OCI-LY7 (cell line): ENCODE results near the gene C9orf78. TPM values are rescaled to one million over a fixed set of nuclear protein-coding genes. Genes with fewer than 3 reads are reported as not detected.

Experiments
- Bru-seq: library from RNA; stranded (reverse); fragments of 400-500 nt; gene quantifications from one replicate; lab custom pipeline; 2021; lab: Mats Ljungman, UMichigan
- BruChase-seq, 2 experiments: library from RNA; stranded (reverse); fragments of 400-500 nt; gene quantifications; one replicate each; lab custom pipeline; 2021; lab: Mats Ljungman, UMichigan
- BruUV-seq: library from RNA; stranded (reverse); fragments of 400-500 nt; replicated peaks from 2 replicates; lab custom pipeline; 2021; lab: Mats Ljungman, UMichigan
- CTCF ChIA-PET: fragments of 300-600 bp; sonication (Branson Sonifier 250); formaldehyde crosslinking; loops from one replicate; lab custom pipeline; 2022; ENCODE audit warnings: antibody characterized with exemption; ENCODE audit not compliant: unreplicated experiment; lab: Charles Lee
- POLR2A ChIA-PET: fragments of 300-600 bp; sonication (Branson Sonifier 250); formaldehyde crosslinking; loops from one replicate; lab custom pipeline; 2022; ENCODE audit warnings: antibody characterized with exemption; lab: Charles Lee
- DNase-seq: peaks from one replicate; pipeline ENCODE4 v3.0.0-alpha.2; 2015; ENCODE audit warnings: low spot score
- H2AFZ ChIP-seq: fragments of 200-600 bp; sonication (generic), shearing (Covaris generic); 2 replicates; pipeline ENCODE4 v1.6.1; 2014; ENCODE audit warnings: mild to moderate bottlenecking, antibody characterized with exemption, low read length, moderate library complexity
- H3K27ac ChIP-seq: fragments of 200-600 bp; sonication (generic); 2 replicates; pipeline ENCODE4 v1.5.1; 2014; ENCODE audit warnings: mixed run types, low read depth, mild to moderate bottlenecking, moderate library complexity, low read length, inconsistent platforms; ENCODE audit not compliant: poor library complexity, severe bottlenecking
- H3K36me3 ChIP-seq: fragments of 200-600 bp; sonication (generic); 2 replicates; pipeline ENCODE4 v1.6.1; 2014; ENCODE audit warnings: mild to moderate bottlenecking, antibody characterized with exemption, low read length, moderate library complexity, mixed read lengths; ENCODE audit not compliant: insufficient read depth
- H3K4me1 ChIP-seq: fragments of 200-600 bp; sonication (generic); 2 replicates; pipeline ENCODE4 v1.5.1; 2014; ENCODE audit warnings: mild to moderate bottlenecking, low read length; ENCODE audit not compliant: insufficient read depth, poor library complexity, severe bottlenecking
- H3K4me2 ChIP-seq: fragments of 200-600 bp; sonication (generic); 2 replicates; pipeline ENCODE4 v1.6.1; 2014; ENCODE audit warnings: mild to moderate bottlenecking, low read length
- H3K4me3 ChIP-seq: fragments of 200-600 bp; sonication (generic); 2 replicates; pipeline ENCODE4 v1.5.1; 2014; ENCODE audit warnings: mild to moderate bottlenecking, low read depth, low read length; ENCODE audit not compliant: poor library complexity, severe bottlenecking
- H3K79me2 ChIP-seq: fragments of 200-600 bp; sonication (generic); 2 replicates; pipeline ENCODE4 v1.6.1; 2016; ENCODE audit warnings: low read depth, mild to moderate bottlenecking, low read length, moderate library complexity, mixed read lengths; ENCODE audit not compliant: insufficient read depth
- H3K9me2 ChIP-seq: fragments of 200-600 bp; sonication (generic); 2 replicates; pipeline ENCODE4 v1.6.1; 2016; ENCODE audit warnings: mild to moderate bottlenecking, low read length, mixed read lengths; ENCODE audit not compliant: insufficient read depth
- H3K9me3 ChIP-seq: fragments of 200-600 bp; sonication (generic); 2 replicates; pipeline ENCODE4 v1.6.1; 2014; ENCODE audit warnings: mild to moderate bottlenecking, mixed run types, low read length, mixed read lengths
- H4K20me1 ChIP-seq: fragments of 200-600 bp; sonication (generic); 2 replicates; pipeline ENCODE4 v1.6.1; 2014; ENCODE audit warnings: mild to moderate bottlenecking, antibody characterized with exemption, low read length, moderate library complexity, mixed read lengths; ENCODE audit not compliant: insufficient read depth
- EZH2phosphoT487 ChIP-seq: fragments of 200-600 bp; sonication (generic); IDR thresholded peaks from 2 replicates; pipeline ENCODE4 v1.6.1; 2018; ENCODE audit warnings: low read depth, borderline replicate concordance, mild to moderate bottlenecking, mixed run types, antibody characterized with exemption, low read length, moderate library complexity, mixed read lengths
- intact Hi-C: fragments of 100-400 bp; cut with micrococcal nuclease; formaldehyde crosslinking; loops from one replicate; pipeline ENCODE4 v1.10.0; 2022; ENCODE audit not compliant: unreplicated experiment
- long read RNA-seq: library from polyadenylated mRNA; stranded (forward); transcript quantifications from one replicate; pipeline ENCODE4 v2.0.0, GENCODE V29; 2022
- total RNA-seq, 2 experiments: library from RNA; depleted of rRNA in 1 of 2; stranded (reverse); fragments of >200 nt in 1 of 2; shearing (Covaris generic) in 1 of 2; gene quantifications; 2 replicates each; pipeline ENCODE4 v1.2.3, GENCODE V29; 2014 to 2022
- TF ChIP-seq, protein P1 (sequence below): fragments of 200-600 bp; sonication (generic); conservative IDR thresholded peaks from 2 replicates; pipeline ENCODE4 v1.5.1; 2014; ENCODE audit warnings: mild to moderate bottlenecking, antibody characterized with exemption, low read length, moderate library complexity, mixed read lengths

Gene C9orf78, protein sequence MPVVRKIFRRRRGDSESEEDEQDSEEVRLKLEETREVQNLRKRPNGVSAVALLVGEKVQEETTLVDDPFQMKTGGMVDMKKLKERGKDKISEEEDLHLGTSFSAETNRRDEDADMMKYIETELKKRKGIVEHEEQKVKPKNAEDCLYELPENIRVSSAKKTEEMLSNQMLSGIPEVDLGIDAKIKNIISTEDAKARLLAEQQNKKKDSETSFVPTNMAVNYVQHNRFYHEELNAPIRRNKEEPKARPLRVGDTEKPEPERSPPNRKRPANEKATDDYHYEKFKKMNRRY
- total RNA-seq (2014; rRNA removed; shearing (Covaris generic)): 49.4 and 57.6 TPM in 2 replicates
- total RNA-seq (2022): 60.6 and 62.4 TPM in 2 replicates
- percentile 91 among the genes with signal in this experiment for Bru-seq, nascent RNA
- BruChase-seq, experiment 1, labeled RNA remaining after a 6-hour chase: percentile 96 among the genes with signal in this experiment
- BruChase-seq, experiment 2, labeled RNA remaining after a 2-hour chase: percentile 94 among the genes with signal in this experiment
- long read RNA-seq, transcript C9orf78-201 (9 exons, 1,795 nt): major isoform, 229 of 269 reads
- long read RNA-seq, partial matches to known transcripts: 13 of 269 reads
- long read RNA-seq, other reads (novel, unspliced or antisense): 25 of 269 reads

DNA sequence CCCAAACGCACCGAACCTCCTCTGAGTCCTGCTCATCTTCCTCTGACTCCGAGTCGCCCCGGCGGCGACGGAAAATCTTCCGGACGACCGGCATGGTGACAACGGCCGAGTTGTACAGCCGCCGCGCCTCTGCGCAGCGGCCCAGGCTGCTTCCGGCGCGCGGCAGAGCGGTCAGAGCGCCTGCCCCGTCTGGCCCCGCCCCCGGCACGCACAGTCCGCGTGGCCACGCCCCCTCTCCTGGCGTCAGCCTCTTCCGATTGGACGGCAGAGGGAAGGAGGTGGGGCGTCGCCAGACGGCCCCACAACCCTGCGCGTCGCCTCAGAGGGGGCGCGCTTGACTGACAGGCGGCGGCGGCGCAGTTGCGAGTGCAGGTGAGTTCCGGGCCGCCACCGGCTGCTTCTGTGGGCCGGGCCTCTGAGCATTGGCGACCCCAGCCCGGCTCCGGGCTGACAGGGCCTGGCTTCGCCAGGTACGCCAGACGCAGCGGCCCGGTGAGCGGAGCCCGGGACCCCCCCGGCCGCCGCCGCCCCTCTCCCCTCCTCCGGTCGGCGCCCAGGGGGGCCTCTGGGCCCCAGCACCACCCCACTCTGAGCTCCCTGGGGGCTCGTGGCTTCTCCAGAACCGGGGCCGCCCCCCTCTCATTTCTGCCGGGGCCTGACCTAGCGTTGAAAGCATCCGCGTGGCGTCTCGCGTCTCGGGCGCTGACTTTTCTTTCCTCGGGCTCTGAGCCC, at the start of gene C9orf78, which contains the start of gene USP20:
Gene C9orf78, minus strand, starts transcription at position 148 of the 732 bp plus-strand sequence. Its CDS starts 54 bp downstream, at position 94.
Gene USP20, plus strand, starts transcription at position 331 of the 732 bp plus-strand sequence. CDS start 17,098 bp downstream, outside the sequence.
- DNase-seq: peak; percentile 99
- Histone ChIP-seq H3K9me3 (no peaks in the 10 kb centered on the region), H2AFZ (peak within 1 kb of the TSS; percentile 68), H3K4me1 (peaks cover 46% of the 10 kb centered on the region), H3K36me3 (peaks cover 29% of the 10 kb centered on the region), H3K4me2 (peak within 1 kb of the TSS; percentile 96), H3K79me2 (peaks cover 30% of the 10 kb centered on the region), H3K4me3 (peak within 1 kb of the TSS; percentile 93), H3K9me2 (no peaks in the 10 kb centered on the region), H4K20me1 (peaks cover 7% of the 10 kb centered on the region; the same call in 1 of the 2 replicates), H3K27ac (peak within 1 kb of the TSS; percentile 49)
- ChIA-PET CTCF (interaction anchor here (0.6 kb wide), 1 partner anchor 12 kb away, joined by 3 read pairs; no protein-coding TSS in a partner anchor), POLR2A (interaction anchor here (1.9 kb wide), 1 partner anchor 50 kb away, joined by 7 read pairs; no protein-coding TSS in a partner anchor)
- intact Hi-C loops: loop anchor here (2.0 kb wide), 2 partner anchors 50 to 208 kb away; partner anchors contain the start of gene FNBP1
- no peak for TF ChIP-seq EZH2phosphoT487
- TF ChIP-seq, protein P1, sequence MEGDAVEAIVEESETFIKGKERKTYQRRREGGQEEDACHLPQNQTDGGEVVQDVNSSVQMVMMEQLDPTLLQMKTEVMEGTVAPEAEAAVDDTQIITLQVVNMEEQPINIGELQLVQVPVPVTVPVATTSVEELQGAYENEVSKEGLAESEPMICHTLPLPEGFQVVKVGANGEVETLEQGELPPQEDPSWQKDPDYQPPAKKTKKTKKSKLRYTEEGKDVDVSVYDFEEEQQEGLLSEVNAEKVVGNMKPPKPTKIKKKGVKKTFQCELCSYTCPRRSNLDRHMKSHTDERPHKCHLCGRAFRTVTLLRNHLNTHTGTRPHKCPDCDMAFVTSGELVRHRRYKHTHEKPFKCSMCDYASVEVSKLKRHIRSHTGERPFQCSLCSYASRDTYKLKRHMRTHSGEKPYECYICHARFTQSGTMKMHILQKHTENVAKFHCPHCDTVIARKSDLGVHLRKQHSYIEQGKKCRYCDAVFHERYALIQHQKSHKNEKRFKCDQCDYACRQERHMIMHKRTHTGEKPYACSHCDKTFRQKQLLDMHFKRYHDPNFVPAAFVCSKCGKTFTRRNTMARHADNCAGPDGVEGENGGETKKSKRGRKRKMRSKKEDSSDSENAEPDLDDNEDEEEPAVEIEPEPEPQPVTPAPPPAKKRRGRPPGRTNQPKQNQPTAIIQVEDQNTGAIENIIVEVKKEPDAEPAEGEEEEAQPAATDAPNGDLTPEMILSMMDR: no peak
- no TSS peak for BruUV-seq

DNA sequence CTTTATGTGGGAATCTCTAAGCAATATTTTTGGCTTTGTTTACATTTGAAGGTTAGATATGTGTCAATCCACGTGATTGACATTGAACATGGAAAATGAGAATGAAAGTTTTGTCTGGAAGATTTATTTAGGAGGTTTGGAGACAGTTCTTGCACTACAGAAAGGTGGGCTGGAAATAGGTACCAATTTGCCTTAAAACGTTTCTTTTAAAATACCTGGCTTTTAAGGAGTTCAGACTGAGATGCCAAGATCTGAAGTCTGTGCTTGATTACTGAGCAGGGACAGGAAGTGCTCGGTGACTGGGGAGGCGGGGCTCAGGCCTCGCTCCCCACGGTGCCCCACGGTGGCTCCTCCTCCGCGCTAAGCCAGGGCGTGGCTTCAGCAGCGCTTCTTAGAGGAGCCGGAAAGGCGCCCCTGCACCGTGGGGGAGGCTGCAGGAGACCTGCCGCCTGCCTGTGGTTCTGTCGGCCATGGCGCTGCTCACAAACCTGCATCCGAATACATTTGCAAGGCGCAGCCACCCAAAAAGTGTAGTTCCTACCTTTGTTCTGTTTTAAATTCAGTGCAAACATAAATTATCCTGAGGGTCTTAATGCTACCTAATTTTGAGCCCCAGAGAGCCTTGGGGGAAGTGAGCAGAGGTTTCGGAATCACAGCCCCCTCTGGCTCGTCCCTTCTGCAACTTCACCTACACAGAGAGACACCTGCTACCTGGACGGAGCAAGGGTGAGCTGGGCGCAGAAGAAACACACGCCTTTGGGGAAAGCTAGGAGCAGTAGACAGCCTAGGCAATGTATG, 49.3 kb upstream of the C9orf78 start:
- POLR2A ChIA-PET: interaction anchor here (0.6 to 1.8 kb wide), 2 partner anchors 49 to 170 kb away, joined by 3 to 7 read pairs; partner anchors contain the start of genes C9orf78, GPR107 and USP20

More for the DNA sequence above, 49.3 kb upstream of the C9orf78 start:
- H3K79me2 ChIP-seq: peaks cover 14% of the 10 kb centered on the region; the same call in 1 of the 2 replicates
- peak; percentile 97 for DNase-seq
- H3K4me2 ChIP-seq: peak overlapping the region; percentile 95
- no peaks in the 10 kb centered on the region for H3K9me2 ChIP-seq
- H4K20me1 ChIP-seq: no peaks in the 10 kb centered on the region
- CTCF ChIA-PET: interaction anchor here (0.6 kb wide), 1 partner anchor 23 kb away, joined by 3 read pairs; no protein-coding TSS in a partner anchor
- intact Hi-C loops: loop anchor here (1.0 to 2.0 kb wide), 4 partner anchors 50 to 356 kb away; partner anchors contain the start of genes C9orf78 and USP20
- H3K27ac ChIP-seq: peak overlapping the region; percentile 93
- peaks cover under 1% of the 10 kb centered on the region; the same call in 1 of the 2 replicates for H3K9me3 ChIP-seq
- H3K4me1 ChIP-seq: peaks cover 55% of the 10 kb centered on the region
- H2AFZ ChIP-seq: peak overlapping the region; percentile 33; the same call in 1 of the 2 replicates
- peaks cover 29% of the 10 kb centered on the region for H3K36me3 ChIP-seq
- peak overlapping the region; percentile 66 for H3K4me3 ChIP-seq
- TF ChIP-seq, protein P1: peak; percentile 31; the same call in 1 of the 2 replicates
- TF ChIP-seq EZH2phosphoT487: no peak
- no TSS peak for BruUV-seq
